Naive thymus-derived CD4-positive, alpha-beta T cell (primary cell): ENCODE measurements around the gene LPP. TPM values are rescaled to one million over a fixed set of nuclear protein-coding genes. Genes with fewer than 3 reads are reported as not detected.
A peak's percentile ranks its signal among the peaks of the same experiment; 100 is the strongest.

Source experiments
- ATAC-seq: fragments of 150-1000 bp; cut with Tn5 transposase; 2 replicates; pipeline ENCODE4 v1.10.0; 2021; ENCODE audit warnings: mild to moderate bottlenecking, moderate library complexity
- CTCF ChIA-PET: fragments of 350-600 bp; sonication (Branson Sonifier 250); formaldehyde crosslinking; loops from one replicate; lab custom pipeline; 2021; ENCODE audit warnings: antibody characterized with exemption; lab: Charles Lee
- POLR2A ChIA-PET: fragments of 350-600 bp; sonication (Branson Sonifier 250); formaldehyde crosslinking; loops from one replicate; lab custom pipeline; 2021; ENCODE audit warnings: antibody characterized with exemption, inconsistent platforms; lab: Charles Lee
- DNase-seq, 9 donors: peaks; one replicate each; pipeline versions ENCODE4 v3.0.0 to v3.0.0-alpha.2; 2020 to 2022; ENCODE audit warnings: mixed read lengths in 1 of 9
- H3K27ac ChIP-seq: one replicate; pipeline ENCODE4 v1.7.0; 2013; ENCODE audit warnings: mild to moderate bottlenecking, low read depth, low read length, moderate library complexity
- H3K27me3 ChIP-seq, 2 donors: one replicate each; pipeline ENCODE4 v1.7.0; 2013; ENCODE audit warnings: low read length in 2 of 2, mild to moderate bottlenecking in 2 of 2, moderate library complexity in 2 of 2; ENCODE audit not compliant: control insufficient read depth in 2 of 2, insufficient read depth in 2 of 2
- H3K36me3 ChIP-seq, 3 experiments: 1 replicate in 2 of 3; 2 replicates in 1 of 3; pipeline ENCODE4 v1.7.0; 2013; ENCODE audit warnings: low read length in 3 of 3, mild to moderate bottlenecking in 3 of 3, moderate library complexity in 1 of 3; ENCODE audit not compliant: insufficient read depth in 3 of 3, control insufficient read depth in 2 of 3
- H3K4me1 ChIP-seq, 2 donors: one replicate each; pipeline ENCODE4 v1.7.0; 2013; ENCODE audit warnings: low read length in 2 of 2, mild to moderate bottlenecking in 2 of 2, moderate library complexity in 1 of 2; ENCODE audit not compliant: control insufficient read depth in 2 of 2, insufficient read depth in 2 of 2
- H3K4me3 ChIP-seq: 2 replicates; pipeline ENCODE4 v1.7.0; 2013; ENCODE audit warnings: mild to moderate bottlenecking, low read length
- H3K9me3 ChIP-seq, 3 experiments: 1 replicate in 2 of 3; 2 replicates in 1 of 3; pipeline ENCODE4 v1.7.0; 2013; ENCODE audit warnings: low read length in 3 of 3; ENCODE audit not compliant: control insufficient read depth in 2 of 3
- H3K27ac Mint-ChIP-seq, 9 donors: one replicate each; pipeline ENCODE4 v1.8.0; 2020 to 2022; ENCODE audit warnings: mixed read lengths in 9 of 9, mild to moderate bottlenecking in 8 of 9, moderate library complexity in 5 of 9, inconsistent platforms in 2 of 9
- H3K27me3 Mint-ChIP-seq, 5 donors: one replicate each; pipeline ENCODE4 v1.8.0; 2021 to 2022; ENCODE audit warnings: mixed read lengths in 5 of 5, mild to moderate bottlenecking in 1 of 5
- H3K36me3 Mint-ChIP-seq, 5 donors: one replicate each; pipeline ENCODE4 v1.8.0; 2020 to 2022; ENCODE audit warnings: mixed read lengths in 5 of 5, mild to moderate bottlenecking in 3 of 5, inconsistent platforms in 1 of 5
- H3K4me1 Mint-ChIP-seq, 7 donors: one replicate each; pipeline ENCODE4 v1.8.0; 2020 to 2022; ENCODE audit warnings: mixed read lengths in 7 of 7, mild to moderate bottlenecking in 3 of 7, inconsistent platforms in 1 of 7
- H3K4me3 Mint-ChIP-seq, 10 donors: one replicate each; pipeline ENCODE4 v1.8.0; 2020 to 2022; ENCODE audit warnings: mild to moderate bottlenecking in 10 of 10, mixed read lengths in 10 of 10, moderate library complexity in 6 of 10, inconsistent platforms in 2 of 10
- H3K9me3 Mint-ChIP-seq, 11 donors: one replicate each; pipeline ENCODE4 v1.8.0; 2020 to 2022; ENCODE audit warnings: mixed read lengths in 11 of 11, mild to moderate bottlenecking in 4 of 11, inconsistent platforms in 1 of 11, moderate library complexity in 1 of 11
- intact Hi-C, 2 donors: fragments of 100-400 bp; cut with micrococcal nuclease; formaldehyde crosslinking; loops; one replicate each; pipeline ENCODE4 v1.15.1; 2023
- polyA plus RNA-seq, 2 donors: library from polyadenylated mRNA; unstranded; fragments of 300-500 nt; fragmentation: Illumina TruSeq; gene quantifications; one replicate each; pipeline ENCODE4 v1.2.3, GENCODE V29; 2021
- total RNA-seq, 6 experiments: library from RNA in 5 of 6; stranded (reverse) in 5 of 6; gene quantifications; 1 replicate in 5 of 6; 2 replicates in 1 of 6; pipeline ENCODE4 v1.2.3 and lab custom pipeline; 2021 to 2026

Gene LPP
- total and polyA plus RNA-seq, 7 experiments from 2014 or later = 10.3 to 95.2 (median 19.5) TPM

DNA sequence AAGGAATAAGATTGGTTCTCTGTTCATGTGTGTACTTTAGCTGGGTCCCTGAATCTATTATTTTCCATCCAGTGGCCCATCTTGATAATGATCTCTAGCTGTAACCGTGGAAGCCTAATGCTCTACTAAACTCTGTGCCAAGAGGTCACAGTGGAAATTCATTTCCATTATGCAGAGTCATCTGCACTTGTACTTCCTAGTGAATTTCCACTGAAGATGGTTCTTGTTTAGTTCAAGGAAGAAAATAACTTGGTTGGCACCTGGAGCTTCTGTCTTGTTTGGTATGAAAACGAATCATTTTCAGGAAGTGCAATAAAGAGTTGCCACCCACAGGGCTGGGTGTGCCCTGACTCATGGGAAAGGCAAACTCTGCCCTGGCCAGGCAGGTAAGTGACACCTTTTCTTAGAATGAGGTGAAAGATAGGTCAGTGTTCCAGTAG is 10.3 kb downstream of the LPP start:
- intact Hi-C loops = no loop called here
- peaks cover 41 to 60% (median 45%) of the 10 kb centered on the region in 7 donors for H3K4me1 Mint-ChIP-seq
- H3K27ac Mint-ChIP-seq = peak overlapping the region in 4 of 9 donors; percentile 26 to 75 (median 61)
- H3K4me3 Mint-ChIP-seq = peak overlapping the region in 7 of 10 donors; percentile 1 to 51 (median 36)
- Histone ChIP-seq H3K27me3 (no peaks in the 10 kb centered on the region), H3K9me3 (no peaks in the 10 kb centered on the region), H3K4me3 (no peak overlapping the region), H3K27ac (no peak overlapping the region), H3K36me3 (no peaks in the 10 kb centered on the region), H3K4me1 (peaks cover 8 to 13% of the 10 kb centered on the region in 2 donors)
- POLR2A ChIA-PET = interaction anchor here (1.5 kb wide), 2 partner anchors 9 to 11 kb away, joined by 5 to 7 read pairs; no protein-coding TSS in a partner anchor
- no peaks in the 10 kb centered on the region for H3K9me3 Mint-ChIP-seq
- DNase-seq = no peak
- ATAC-seq = peak; percentile 40
- CTCF ChIA-PET = no interaction called here
- no peaks in the 10 kb centered on the region for H3K27me3 Mint-ChIP-seq
- peaks cover 0 to 33% (median 8%) of the 10 kb centered on the region in 5 donors for H3K36me3 Mint-ChIP-seq

DNA sequence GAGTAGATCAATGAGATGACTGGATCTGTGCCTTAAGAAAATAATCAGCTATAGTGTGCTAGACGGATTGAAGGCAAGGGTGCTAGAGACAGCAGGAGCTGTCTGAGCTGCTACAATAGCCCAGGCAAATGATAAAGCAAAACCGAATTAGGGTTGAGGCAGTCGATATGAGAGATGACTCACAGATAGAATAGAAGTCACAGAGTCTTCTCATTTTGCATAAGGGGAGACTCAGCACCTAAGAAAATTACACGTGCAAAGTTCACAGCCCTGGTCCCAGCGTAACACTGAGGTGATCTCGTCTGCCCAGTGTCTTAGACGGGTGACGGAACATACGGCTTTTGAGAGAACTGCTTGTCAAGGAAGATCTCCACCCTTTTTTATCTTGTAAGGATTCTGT is 11.6 kb downstream of the LPP start:
- Histone ChIP-seq H3K4me1 (peaks cover 18 to 21% of the 10 kb centered on the region in 2 donors), H3K27ac (no peak overlapping the region), H3K27me3 (no peaks in the 10 kb centered on the region), H3K9me3 (no peaks in the 10 kb centered on the region), H3K36me3 (no peaks in the 10 kb centered on the region), H3K4me3 (no peak overlapping the region)
- H3K4me3 Mint-ChIP-seq = no peak overlapping the region
- peak overlapping the region in 4 of 9 donors; percentile 1 to 22 (median 10) for H3K27ac Mint-ChIP-seq
- ATAC-seq (no peak), DNase-seq (no peak)
- H3K27me3 Mint-ChIP-seq = no peaks in the 10 kb centered on the region
- ChIA-PET POLR2A (no interaction called here), CTCF (no interaction called here)
- intact Hi-C loops = loop anchor here in 1 of 2 donors (5.0 kb wide), 1 partner anchor 188 kb away; no protein-coding TSS in a partner anchor
- H3K36me3 Mint-ChIP-seq = peaks cover 0 to 31% (median 4%) of the 10 kb centered on the region in 5 donors
- H3K9me3 Mint-ChIP-seq = no peaks in the 10 kb centered on the region
- peaks cover 44 to 64% (median 50%) of the 10 kb centered on the region in 7 donors for H3K4me1 Mint-ChIP-seq

DNA sequence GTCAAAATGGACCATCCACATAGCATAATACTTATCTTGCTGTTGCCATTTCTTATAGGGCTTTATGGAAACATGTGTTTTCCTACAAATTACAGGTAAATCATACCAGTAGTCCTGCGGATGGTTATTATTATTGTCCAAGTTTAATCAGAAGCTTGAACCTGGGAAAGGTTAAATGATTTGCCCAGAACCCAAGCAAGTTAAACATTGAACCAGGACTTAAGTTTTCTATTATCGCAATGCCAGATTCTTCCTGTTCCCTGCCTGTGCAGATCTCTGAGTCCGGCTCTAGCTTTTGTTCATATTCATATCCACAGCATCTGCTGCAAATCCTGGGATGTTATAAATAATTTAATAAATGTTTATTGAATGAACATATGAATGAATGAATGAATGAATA is 12.5 kb downstream of the LPP start:
- ChIA-PET CTCF (no interaction called here), POLR2A (interaction anchor here (1.0 kb wide), 1 partner anchor 180 kb away, joined by 3 read pairs; no protein-coding TSS in a partner anchor)
- Mint-ChIP-seq H3K4me3 (no peak overlapping the region), H3K36me3 (peaks cover 0 to 29% (median 0%) of the 10 kb centered on the region in 5 donors), H3K4me1 (peaks cover 44 to 68% (median 54%) of the 10 kb centered on the region in 7 donors), H3K27ac (no peak overlapping the region), H3K9me3 (no peaks in the 10 kb centered on the region), H3K27me3 (no peaks in the 10 kb centered on the region)
- Histone ChIP-seq H3K4me1 (peaks cover 21 to 24% of the 10 kb centered on the region in 2 donors), H3K27ac (no peak overlapping the region), H3K4me3 (no peak overlapping the region), H3K9me3 (no peaks in the 10 kb centered on the region), H3K27me3 (no peaks in the 10 kb centered on the region), H3K36me3 (no peaks in the 10 kb centered on the region)
- ATAC-seq (no peak), DNase-seq (no peak)
- intact Hi-C loops = loop anchor here in 1 of 2 donors (5.0 kb wide), 1 partner anchor 189 kb away; no protein-coding TSS in a partner anchor

- Histone ChIP-seq H3K4me3 (no peak overlapping the region), H3K27me3 (no peaks in the 10 kb centered on the region), H3K27ac (no peak overlapping the region), H3K4me1 (peaks cover 21 to 24% of the 10 kb centered on the region in 2 donors), H3K36me3 (no peaks in the 10 kb centered on the region), H3K9me3 (no peaks in the 10 kb centered on the region)
- CTCF ChIA-PET = no interaction called here
- intact Hi-C loops = loop anchor here in 1 of 2 donors (5.0 kb wide), 1 partner anchor 191 kb away; no protein-coding TSS in a partner anchor
- Mint-ChIP-seq H3K4me3 (no peak overlapping the region), H3K36me3 (peaks cover 0 to 20% (median 0%) of the 10 kb centered on the region in 5 donors), H3K27me3 (no peaks in the 10 kb centered on the region), H3K27ac (no peak overlapping the region), H3K9me3 (no peaks in the 10 kb centered on the region), H3K4me1 (peaks cover 34 to 57% (median 44%) of the 10 kb centered on the region in 7 donors)
- DNase-seq (no peak), ATAC-seq (no peak)
- POLR2A ChIA-PET = interaction anchor here (0.7 kb wide), 1 partner anchor 389 kb away, joined by 3 read pairs; no protein-coding TSS in a partner anchor
These were observed 14.2 kb downstream of the LPP start for GRCh38 chr3:188168186-188168585.

DNA sequence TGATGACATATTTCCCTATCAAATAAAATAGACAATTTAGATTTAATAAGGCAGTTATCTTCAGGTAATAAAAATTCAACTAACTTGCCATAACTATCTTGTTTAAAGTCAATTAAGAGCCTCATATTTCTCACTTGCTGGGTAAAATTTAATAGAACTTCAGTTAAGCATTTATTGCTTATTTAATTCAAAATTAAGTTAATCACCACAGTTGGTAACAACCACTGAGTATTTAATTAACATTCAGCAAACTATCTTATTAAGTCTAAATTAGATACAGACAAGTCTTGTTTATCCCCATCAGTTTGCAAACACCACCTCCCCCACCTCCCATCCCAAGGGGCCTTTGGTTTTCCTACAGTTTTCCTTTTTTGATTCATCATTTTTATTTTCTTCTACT is 14.7 kb downstream of the LPP start:
- no peak for DNase-seq
- Histone ChIP-seq H3K9me3 (no peaks in the 10 kb centered on the region), H3K4me1 (peaks cover 21 to 23% of the 10 kb centered on the region in 2 donors), H3K4me3 (no peak overlapping the region), H3K36me3 (no peaks in the 10 kb centered on the region), H3K27ac (no peak overlapping the region), H3K27me3 (no peaks in the 10 kb centered on the region)
- ATAC-seq = no peak
- ChIA-PET POLR2A (no interaction called here), CTCF (interaction anchor here (1.0 kb wide), 1 partner anchor 14 kb away, joined by 3 read pairs; no protein-coding TSS in a partner anchor)
- Mint-ChIP-seq H3K9me3 (no peaks in the 10 kb centered on the region), H3K4me3 (no peak overlapping the region), H3K27ac (peak overlapping the region in 2 of 9 donors; percentile 17 to 32), H3K27me3 (no peaks in the 10 kb centered on the region), H3K4me1 (peaks cover 30 to 54% (median 40%) of the 10 kb centered on the region in 7 donors), H3K36me3 (peaks cover 0 to 21% (median 0%) of the 10 kb centered on the region in 5 donors)
- intact Hi-C loops = loop anchor here in 1 of 2 donors (5.0 kb wide), 1 partner anchor 191 kb away; no protein-coding TSS in a partner anchor

GRCh38 chr3:188169830-188170455 is 16.0 kb downstream of the LPP start:
- CTCF ChIA-PET = interaction anchor here (1.0 kb wide), 1 partner anchor 15 kb away, joined by 3 read pairs; no protein-coding TSS in a partner anchor
- H3K4me1 Mint-ChIP-seq = peaks cover 25 to 53% (median 39%) of the 10 kb centered on the region in 7 donors
- Histone ChIP-seq H3K27ac (no peak overlapping the region), H3K9me3 (no peaks in the 10 kb centered on the region), H3K27me3 (no peaks in the 10 kb centered on the region), H3K4me1 (peaks cover 11 to 13% of the 10 kb centered on the region in 2 donors), H3K36me3 (no peaks in the 10 kb centered on the region), H3K4me3 (no peak overlapping the region)
- peak overlapping the region in 7 of 10 donors; percentile 13 to 50 (median 40) for H3K4me3 Mint-ChIP-seq
- peaks cover 0 to 24% (median 4%) of the 10 kb centered on the region in 5 donors for H3K36me3 Mint-ChIP-seq
- POLR2A ChIA-PET = interaction anchor here (0.9 kb wide), 1 partner anchor 17 kb away, joined by 3 read pairs; no protein-coding TSS in a partner anchor
- H3K27me3 Mint-ChIP-seq = no peaks in the 10 kb centered on the region
- H3K9me3 Mint-ChIP-seq = peaks cover 0 to 3% (median 0%) of the 10 kb centered on the region in 11 donors
- intact Hi-C loops = loop anchor here (1.0 to 5.0 kb wide), 3 partner anchors 15 to 193 kb away; partner anchors contain the start of gene LPP (in 2 of the 2)
- DNase-seq (no peak), ATAC-seq (no peak)
- peak overlapping the region; percentile 16 to 85 (median 68) for H3K27ac Mint-ChIP-seq
